HEK293T (cell line): ENCODE results near the gene DHRS3.

ENCODE experiments used
- ARNT ChIP-seq: fragments of 450-650 bp; IDR thresholded peaks from 2 replicates; pipeline ENCODE4 v1.6.1; 2017; ENCODE audit warnings: mild to moderate bottlenecking
- ELF4 ChIP-seq: fragments of 450-650 bp; IDR thresholded peaks from 2 replicates; pipeline ENCODE4 v1.6.1; 2017; ENCODE audit warnings: antibody characterized with exemption
- FOXA1 ChIP-seq: fragments of 450-650 bp; IDR thresholded peaks from 2 replicates; pipeline ENCODE4 v1.6.1; 2016; ENCODE audit warnings: mild to moderate bottlenecking
- FOXK2 ChIP-seq: fragments of 450-650 bp; IDR thresholded peaks from 2 replicates; pipeline ENCODE4 v1.6.1; 2016; ENCODE audit warnings: mild to moderate bottlenecking
- HDGF ChIP-seq: fragments of 450-650 bp; IDR thresholded peaks from 2 replicates; pipeline ENCODE4 v1.6.1; 2017; ENCODE audit warnings: antibody characterized with exemption, borderline replicate concordance
- L3MBTL2 ChIP-seq: fragments of 450-650 bp; conservative IDR thresholded peaks from 2 replicates; pipeline ENCODE4 v1.6.1; 2016; ENCODE audit warnings: mild to moderate bottlenecking
- LEF1 ChIP-seq: fragments of 450-650 bp; IDR thresholded peaks from 2 replicates; pipeline ENCODE4 v1.6.1; 2017; ENCODE audit warnings: mild to moderate bottlenecking, borderline replicate concordance
- SP1 ChIP-seq: fragments of 450-650 bp; IDR thresholded peaks from 2 replicates; pipeline ENCODE4 v1.6.1; 2017
- TARDBP ChIP-seq: fragments of 450-650 bp; IDR thresholded peaks from 2 replicates; pipeline ENCODE4 v1.6.1; 2016
- ZNF384 ChIP-seq: fragments of 450-650 bp; IDR thresholded peaks from 2 replicates; pipeline ENCODE4 v1.6.1; 2016

- no peak for TF ChIP-seq LEF1
- TF ChIP-seq ARNT = no peak
- TF ChIP-seq L3MBTL2 = no peak
- no peak for TF ChIP-seq SP1
- TF ChIP-seq ELF4 = no peak
- no peak for TF ChIP-seq FOXA1
- TF ChIP-seq TARDBP = no peak
- TF ChIP-seq HDGF = no peak
- TF ChIP-seq ZNF384 = no peak
- TF ChIP-seq FOXK2 = no peak
Measured at GRCh38 chr1:12577020-12577419, 41.0 kb downstream of the DHRS3 start.
